Gastroesophageal sphincter (tissue), 3 donors: ENCODE results near the gene CDAN1.

Experiments
- EP300 ChIP-seq: sonication (generic); formaldehyde crosslinking; IDR thresholded peaks from one replicate; pipeline ENCODE4 v1.6.1; 2017; ENCODE audit warnings: antibody characterized with exemption, mild to moderate bottlenecking
- POLR2A ChIP-seq, 2 donors: fragments of 450-650 bp; IDR thresholded peaks; one replicate each; pipeline ENCODE4 v1.6.1; 2017; ENCODE audit warnings: antibody characterized with exemption in 2 of 2, mild to moderate bottlenecking in 2 of 2, moderate library complexity in 1 of 2
- TF ChIP-seq, protein P1 (sequence below), 4 experiments: fragments of 200-600 bp in 2 of 4; fragments of 450-650 bp in 2 of 4; sonication (generic) in 1 of 4; IDR thresholded peaks; one replicate each; pipeline ENCODE4 v1.5.1; 2017 to 2019; ENCODE audit warnings: antibody characterized with exemption in 4 of 4, mild to moderate bottlenecking in 2 of 4, moderate library complexity in 2 of 4

DNA sequence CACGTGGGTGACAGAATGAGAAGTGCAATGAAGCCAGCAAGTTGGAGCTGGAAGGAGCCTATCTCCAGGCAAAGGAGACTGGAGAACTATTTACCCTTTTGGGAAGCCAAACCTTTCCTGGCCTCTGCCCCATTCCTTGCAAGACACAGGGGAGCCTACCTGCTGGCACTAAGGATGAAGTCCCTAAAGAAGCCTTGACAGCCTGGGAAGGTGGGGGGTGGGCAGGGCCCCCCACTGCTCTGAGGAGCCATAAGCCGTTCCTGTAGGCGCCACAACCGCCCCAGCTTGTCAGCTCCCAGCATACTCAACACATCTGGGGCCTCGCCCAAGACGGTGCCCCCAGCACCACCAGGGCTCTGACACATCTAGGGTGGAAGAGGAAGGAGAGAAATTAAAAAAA lies 5.5 kb downstream of the CDAN1 start:
- TF ChIP-seq POLR2A (IDR thresholded peaks at IDR 0.05) (no peak), EP300 (no peak)
- TF ChIP-seq, protein P1, sequence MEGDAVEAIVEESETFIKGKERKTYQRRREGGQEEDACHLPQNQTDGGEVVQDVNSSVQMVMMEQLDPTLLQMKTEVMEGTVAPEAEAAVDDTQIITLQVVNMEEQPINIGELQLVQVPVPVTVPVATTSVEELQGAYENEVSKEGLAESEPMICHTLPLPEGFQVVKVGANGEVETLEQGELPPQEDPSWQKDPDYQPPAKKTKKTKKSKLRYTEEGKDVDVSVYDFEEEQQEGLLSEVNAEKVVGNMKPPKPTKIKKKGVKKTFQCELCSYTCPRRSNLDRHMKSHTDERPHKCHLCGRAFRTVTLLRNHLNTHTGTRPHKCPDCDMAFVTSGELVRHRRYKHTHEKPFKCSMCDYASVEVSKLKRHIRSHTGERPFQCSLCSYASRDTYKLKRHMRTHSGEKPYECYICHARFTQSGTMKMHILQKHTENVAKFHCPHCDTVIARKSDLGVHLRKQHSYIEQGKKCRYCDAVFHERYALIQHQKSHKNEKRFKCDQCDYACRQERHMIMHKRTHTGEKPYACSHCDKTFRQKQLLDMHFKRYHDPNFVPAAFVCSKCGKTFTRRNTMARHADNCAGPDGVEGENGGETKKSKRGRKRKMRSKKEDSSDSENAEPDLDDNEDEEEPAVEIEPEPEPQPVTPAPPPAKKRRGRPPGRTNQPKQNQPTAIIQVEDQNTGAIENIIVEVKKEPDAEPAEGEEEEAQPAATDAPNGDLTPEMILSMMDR (IDR thresholded peaks at IDR 0.05): no peak
